ENCODE measurements around the gene KCNQ5. TPM values are rescaled to one million over a fixed set of nuclear protein-coding genes. Genes with fewer than 3 reads are reported as not detected.

The KCNQ5 gene
- total RNA-seq, 1 experiment from 2014 or later = not detected

DNA sequence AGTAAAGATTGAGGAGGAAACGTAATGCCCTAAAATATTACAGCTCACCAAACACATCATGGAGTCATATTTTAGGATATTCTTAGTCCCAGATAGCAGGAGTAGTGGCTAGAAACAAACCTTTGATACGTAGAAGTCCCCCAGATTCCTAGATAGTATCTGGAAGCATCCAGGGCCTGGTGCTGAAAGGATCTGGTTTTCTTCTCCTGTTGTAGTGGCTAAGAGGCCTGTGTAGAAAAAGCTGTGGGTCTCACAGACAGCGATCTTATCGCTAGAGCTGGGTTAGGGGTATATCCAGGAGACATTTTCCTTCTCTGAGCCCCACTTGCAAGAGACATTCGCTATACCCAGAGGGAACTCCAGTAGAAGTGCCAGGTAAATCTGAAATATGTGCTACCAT, 139.9 kb downstream of the KCNQ5 start (continued):
- TF ChIP-seq POLR2AphosphoS5 (IDR thresholded peaks at IDR 0.05; ENCODE audit: low read depth, low read length) = no peak
- no peak for TF ChIP-seq POLR2A (IDR thresholded peaks at IDR 0.05; ENCODE audit: borderline replicate concordance, extremely low read depth, insufficient read depth, insufficient read length)
- no peak for TF ChIP-seq SIN3A (IDR thresholded peaks at IDR 0.05; ENCODE audit: low read depth)

DNA sequence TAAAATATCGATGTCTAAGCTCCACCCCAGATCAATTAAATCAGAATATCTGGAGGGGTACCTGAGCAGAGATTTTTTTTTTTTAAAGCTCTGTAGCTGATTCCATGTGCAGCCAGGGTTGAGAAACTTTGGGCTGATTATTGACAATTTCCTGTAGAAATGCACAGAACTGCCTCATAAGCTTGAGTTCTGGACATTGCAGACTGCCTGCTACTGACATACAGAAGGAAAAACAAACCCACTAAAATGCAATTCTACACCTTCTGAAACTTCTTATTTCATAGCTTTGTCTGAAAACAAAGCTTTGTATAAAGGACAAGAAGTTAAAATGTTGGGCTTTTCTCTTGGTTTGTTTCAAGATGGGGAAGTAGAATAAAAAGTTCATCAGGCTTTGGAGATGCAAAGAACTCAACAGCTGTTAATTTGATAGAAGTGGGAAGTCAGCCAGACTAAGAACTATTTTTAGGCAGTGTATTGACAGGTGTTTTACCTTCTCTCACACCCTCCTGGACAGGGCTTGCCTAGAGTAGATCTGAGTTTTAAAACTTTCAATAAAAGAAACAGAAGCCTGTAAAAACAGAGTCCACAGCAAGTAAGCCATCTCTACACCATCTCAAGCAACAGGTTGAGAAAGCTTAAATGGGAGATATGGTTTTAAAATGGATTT, 147.7 kb downstream of the KCNQ5 start:
- ChIA-PET CTCF (no interaction called here), POLR2A (no interaction called here), RAD21 (ENCODE audit: low non-redundant PET in 1 of 2, low total read pairs in 2 of 2, uncharacterized antibody in 2 of 2, unreplicated experiment in 2 of 2) (no interaction called here)
- no peak overlapping the region for H3K9ac ChIP-seq (ENCODE audit: low read length)
- H3K9me3 ChIP-seq (ENCODE audit: control insufficient read depth in 1 of 2, insufficient read depth in 1 of 2, low read depth in 1 of 2, low read length in 2 of 2) = no peaks in the 10 kb centered on the region
- ATAC-seq (no peak), DNase-seq (ENCODE audit: low read depth, low spot score) (no peak)
- intact Hi-C loops (cut with micrococcal nuclease) = no loop called here
- no peak overlapping the region for H2AFZ ChIP-seq (ENCODE audit: low read depth, low read length, poor library complexity, severe bottlenecking)
- no peaks in the 10 kb centered on the region for H3K4me1 ChIP-seq (ENCODE audit: control insufficient read depth in 1 of 2, insufficient read depth in 2 of 2, low read length in 2 of 2)
- H4K20me1 ChIP-seq (ENCODE audit: insufficient read depth) = no peaks in the 10 kb centered on the region
- no peaks in the 10 kb centered on the region for H3K9me2 ChIP-seq (ENCODE audit: insufficient read depth)
- no peak overlapping the region for H3K4me3 ChIP-seq (replicated peaks in 1 of 2; ENCODE audit: low read depth in 1 of 2, low read length in 2 of 2)
- BruUV-seq (replicated peaks) = no TSS peak
- no peak overlapping the region for H3K4me2 ChIP-seq (ENCODE audit: low read length)
- H3K79me2 ChIP-seq (ENCODE audit: insufficient read depth, low read length) = no peaks in the 10 kb centered on the region
- H3K27ac ChIP-seq (ENCODE audit: low read depth, low read length) = no peak overlapping the region
- H3K27me3 ChIP-seq (ENCODE audit: insufficient read depth, low read length) = 0 out of 2 replicates have a peak, but pooled peaks cover 8% of the 10 kb centered on the region
- H3K36me3 ChIP-seq (ENCODE audit: control insufficient read depth in 1 of 2, insufficient read depth in 2 of 2, low read length in 2 of 2) = no peaks in the 10 kb centered on the region
- no peak for TF ChIP-seq EZH2phosphoT487 (IDR thresholded peaks at IDR 0.05; ENCODE audit: borderline replicate concordance)
- no peak for TF ChIP-seq RAD21 (IDR thresholded peaks at IDR 0.05; ENCODE audit: low read depth)
- no peak for TF ChIP-seq JUND (IDR thresholded peaks at IDR 0.05)
- TF ChIP-seq YY1 (IDR thresholded peaks at IDR 0.05; ENCODE audit: extremely low read depth, insufficient replicate concordance, low read depth, low read length) = no peak
- TF ChIP-seq, protein P1, sequence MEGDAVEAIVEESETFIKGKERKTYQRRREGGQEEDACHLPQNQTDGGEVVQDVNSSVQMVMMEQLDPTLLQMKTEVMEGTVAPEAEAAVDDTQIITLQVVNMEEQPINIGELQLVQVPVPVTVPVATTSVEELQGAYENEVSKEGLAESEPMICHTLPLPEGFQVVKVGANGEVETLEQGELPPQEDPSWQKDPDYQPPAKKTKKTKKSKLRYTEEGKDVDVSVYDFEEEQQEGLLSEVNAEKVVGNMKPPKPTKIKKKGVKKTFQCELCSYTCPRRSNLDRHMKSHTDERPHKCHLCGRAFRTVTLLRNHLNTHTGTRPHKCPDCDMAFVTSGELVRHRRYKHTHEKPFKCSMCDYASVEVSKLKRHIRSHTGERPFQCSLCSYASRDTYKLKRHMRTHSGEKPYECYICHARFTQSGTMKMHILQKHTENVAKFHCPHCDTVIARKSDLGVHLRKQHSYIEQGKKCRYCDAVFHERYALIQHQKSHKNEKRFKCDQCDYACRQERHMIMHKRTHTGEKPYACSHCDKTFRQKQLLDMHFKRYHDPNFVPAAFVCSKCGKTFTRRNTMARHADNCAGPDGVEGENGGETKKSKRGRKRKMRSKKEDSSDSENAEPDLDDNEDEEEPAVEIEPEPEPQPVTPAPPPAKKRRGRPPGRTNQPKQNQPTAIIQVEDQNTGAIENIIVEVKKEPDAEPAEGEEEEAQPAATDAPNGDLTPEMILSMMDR (IDR thresholded peaks at IDR 0.05 in 2 of 3, conservative IDR thresholded peaks at IDR 0.05 in 1 of 3; ENCODE audit: borderline replicate concordance in 1 of 3, insufficient read depth in 1 of 3, low read depth in 2 of 3, low read length in 2 of 3) = no peak
- no peak for TF ChIP-seq EZH2 (IDR thresholded peaks at IDR 0.05)
- no peak for TF ChIP-seq SIN3A (IDR thresholded peaks at IDR 0.05; ENCODE audit: low read depth)
- TF ChIP-seq ZNF274 (IDR thresholded peaks at IDR 0.05; ENCODE audit: low read depth, low read length) = no peak
- TF ChIP-seq, protein P2, sequence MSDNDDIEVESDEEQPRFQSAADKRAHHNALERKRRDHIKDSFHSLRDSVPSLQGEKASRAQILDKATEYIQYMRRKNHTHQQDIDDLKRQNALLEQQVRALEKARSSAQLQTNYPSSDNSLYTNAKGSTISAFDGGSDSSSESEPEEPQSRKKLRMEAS (IDR thresholded peaks at IDR 0.05) = no peak
- no peak for TF ChIP-seq CEBPB (IDR thresholded peaks at IDR 0.05; ENCODE audit: low read depth)
- TF ChIP-seq ELF1 (IDR thresholded peaks at IDR 0.05; ENCODE audit: borderline replicate concordance, low read depth) = no peak
- no peak for TF ChIP-seq SRF (IDR thresholded peaks at IDR 0.05; ENCODE audit: low read depth)
- TF ChIP-seq CBX3 (IDR thresholded peaks at IDR 0.05; ENCODE audit: low read depth) = no peak
- TF ChIP-seq, protein P3, sequence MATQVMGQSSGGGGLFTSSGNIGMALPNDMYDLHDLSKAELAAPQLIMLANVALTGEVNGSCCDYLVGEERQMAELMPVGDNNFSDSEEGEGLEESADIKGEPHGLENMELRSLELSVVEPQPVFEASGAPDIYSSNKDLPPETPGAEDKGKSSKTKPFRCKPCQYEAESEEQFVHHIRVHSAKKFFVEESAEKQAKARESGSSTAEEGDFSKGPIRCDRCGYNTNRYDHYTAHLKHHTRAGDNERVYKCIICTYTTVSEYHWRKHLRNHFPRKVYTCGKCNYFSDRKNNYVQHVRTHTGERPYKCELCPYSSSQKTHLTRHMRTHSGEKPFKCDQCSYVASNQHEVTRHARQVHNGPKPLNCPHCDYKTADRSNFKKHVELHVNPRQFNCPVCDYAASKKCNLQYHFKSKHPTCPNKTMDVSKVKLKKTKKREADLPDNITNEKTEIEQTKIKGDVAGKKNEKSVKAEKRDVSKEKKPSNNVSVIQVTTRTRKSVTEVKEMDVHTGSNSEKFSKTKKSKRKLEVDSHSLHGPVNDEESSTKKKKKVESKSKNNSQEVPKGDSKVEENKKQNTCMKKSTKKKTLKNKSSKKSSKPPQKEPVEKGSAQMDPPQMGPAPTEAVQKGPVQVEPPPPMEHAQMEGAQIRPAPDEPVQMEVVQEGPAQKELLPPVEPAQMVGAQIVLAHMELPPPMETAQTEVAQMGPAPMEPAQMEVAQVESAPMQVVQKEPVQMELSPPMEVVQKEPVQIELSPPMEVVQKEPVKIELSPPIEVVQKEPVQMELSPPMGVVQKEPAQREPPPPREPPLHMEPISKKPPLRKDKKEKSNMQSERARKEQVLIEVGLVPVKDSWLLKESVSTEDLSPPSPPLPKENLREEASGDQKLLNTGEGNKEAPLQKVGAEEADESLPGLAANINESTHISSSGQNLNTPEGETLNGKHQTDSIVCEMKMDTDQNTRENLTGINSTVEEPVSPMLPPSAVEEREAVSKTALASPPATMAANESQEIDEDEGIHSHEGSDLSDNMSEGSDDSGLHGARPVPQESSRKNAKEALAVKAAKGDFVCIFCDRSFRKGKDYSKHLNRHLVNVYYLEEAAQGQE (IDR thresholded peaks at IDR 0.05; ENCODE audit: low read depth) = no peak
- TF ChIP-seq EGR1 (IDR thresholded peaks at IDR 0.05; ENCODE audit: low read depth) = no peak
- no peak for TF ChIP-seq FOSL1 (IDR thresholded peaks at IDR 0.05; ENCODE audit: low read depth)
- no peak for TF ChIP-seq ZFX (IDR thresholded peaks at IDR 0.05)
- TF ChIP-seq TCF7L2 (IDR thresholded peaks at IDR 0.05; ENCODE audit: borderline replicate concordance, extremely low read depth, insufficient read depth, insufficient read length) = no peak

Data from HCT116 (cell line).